ENCODE results near the gene RBP7.

The RBP7 gene

GRCh38 chr1:10032590-10033358, 35.7 kb downstream of the RBP7 start, which contains the start of gene UBE4B:
UBE4B (plus strand) TSS chr1:10032958; CDS start chr1:10033671, 713 bp downstream.
- peak; percentile 97 to 99 for DNase-seq

GRCh38 chr1:10033359-10033845, 36.4 kb downstream of the RBP7 start:
- peak; percentile 18 to 24 for DNase-seq

- DNase-seq, result no peak
Observed at GRCh38 chr1:10042746-10043145, 45.7 kb downstream of the RBP7 start.

GRCh38 chr1:10045480-10046355, 48.7 kb downstream of the RBP7 start:
- no peak for DNase-seq

- DNase-seq, result no peak
Observed at GRCh38 chr1:10046356-10047085, 49.5 kb downstream of the RBP7 start.

GRCh38 chr1:10048601-10049000, 51.6 kb downstream of the RBP7 start:
- DNase-seq, result no peak

GRCh38 chr1:10050611-10051010, 53.6 kb downstream of the RBP7 start:
- no peak for DNase-seq

- no peak for DNase-seq
Observed at GRCh38 chr1:10051656-10052055, 54.6 kb downstream of the RBP7 start.

GRCh38 chr1:10052347-10052746, 55.3 kb downstream of the RBP7 start:
- no peak for DNase-seq

- DNase-seq, result no peak
Observed at GRCh38 chr1:10054465-10054864, 57.4 kb downstream of the RBP7 start.

GRCh38 chr1:10056599-10056987, 59.6 kb downstream of the RBP7 start:
- DNase-seq, result no peak

- DNase-seq, result peak in 1 of 2 donors; percentile 30
Observed at GRCh38 chr1:10057343-10057742, 60.3 kb downstream of the RBP7 start.

GRCh38 chr1:10057796-10058195, 60.8 kb downstream of the RBP7 start:
- no peak for DNase-seq

- no peak for DNase-seq
Observed at GRCh38 chr1:10059342-10059718, 62.3 kb downstream of the RBP7 start.

- DNase-seq, result no peak
Observed at GRCh38 chr1:10060311-10061100, 63.5 kb downstream of the RBP7 start.

GRCh38 chr1:10061276-10061675, 64.2 kb downstream of the RBP7 start:
- no peak for DNase-seq

- no peak for DNase-seq
Observed at GRCh38 chr1:10063878-10064277, 66.8 kb downstream of the RBP7 start.

- DNase-seq, result no peak
Observed at GRCh38 chr1:10064416-10065343, 67.7 kb downstream of the RBP7 start.

GRCh38 chr1:10065344-10065685, 68.3 kb downstream of the RBP7 start:
- DNase-seq, result peak; percentile 80 to 83

Data from inflammatory macrophage treated with lipopolysaccharide for 1 hour (primary cell).